ENCODE data around the gene NT5DC3. TPM values are rescaled to one million over a fixed set of nuclear protein-coding genes. Genes with fewer than 3 reads are reported as not detected.

NT5DC3 gene
- total and polyA plus RNA-seq, 2 donors (not counting 3 experiments of a cell fraction or from before 2014, with no cell fraction given): 1.5 to 6.7 TPM

DNA sequence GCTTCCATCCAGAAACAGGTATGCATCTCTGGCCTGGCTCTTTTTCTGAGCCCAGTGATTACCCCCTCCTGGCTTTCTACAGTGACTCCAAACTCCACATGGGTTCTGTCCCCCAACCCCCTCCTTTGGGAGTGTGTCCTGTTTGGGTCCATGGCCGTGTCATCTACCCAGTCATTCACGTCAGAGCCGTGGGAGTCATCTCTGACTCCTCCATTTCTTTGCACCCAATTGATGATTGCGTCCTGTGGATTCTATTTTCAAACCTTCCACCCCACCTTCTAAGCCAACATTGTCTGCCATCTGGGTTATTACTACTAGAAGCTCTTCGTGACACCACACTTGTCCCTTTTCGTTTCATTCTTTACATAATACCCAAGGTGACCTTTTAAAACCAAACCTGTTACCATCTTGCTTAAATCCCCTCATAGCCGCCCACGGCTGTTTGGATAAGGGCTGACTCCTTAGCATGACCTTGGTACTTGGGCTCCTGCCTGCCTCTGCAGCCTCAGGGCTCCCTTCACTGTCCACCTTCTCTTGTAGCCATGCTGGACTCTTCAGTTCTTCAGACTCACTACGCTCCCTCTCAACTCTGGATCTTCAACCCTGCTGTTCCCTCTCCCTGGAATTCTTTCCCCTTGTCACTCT, 38.1 kb upstream of the NT5DC3 start:
- CTCF ChIA-PET: interaction anchor here (1.5 to 2.1 kb wide), 3 partner anchors 8 to 230 kb away, joined by 4 to 12 read pairs (median 10); no protein-coding TSS in a partner anchor
- dilution Hi-C loops (cut with MboI; ENCODE audit: extremely low pct_ligation_motif_present, low sequenced_read_pairs) (no loop called here), intact Hi-C loops (cut with micrococcal nuclease) (loop anchor here (2.0 kb wide), 1 partner anchor 108 kb away; no protein-coding TSS in a partner anchor)
- POLR2A ChIA-PET: no interaction called here
- Histone ChIP-seq H3K9me3 (replicated peaks; ENCODE audit: control insufficient read depth, insufficient read depth, low read length) (no peaks in the 10 kb centered on the region), H3K27me3 (ENCODE audit: control insufficient read depth in 2 of 2, insufficient read depth in 2 of 2, low read length in 2 of 2) (no peaks in the 10 kb centered on the region), H3K4me1 (ENCODE audit: control insufficient read depth, extremely low read depth, insufficient read depth, low read length) (peaks cover 6% of the 10 kb centered on the region), H3K9ac (replicated peaks; ENCODE audit: extremely low read depth, insufficient read depth, low read length) (no peak overlapping the region), H3K4me2 (ENCODE audit: insufficient read depth, low read length) (no peak overlapping the region), H4K20me1 (replicated peaks; ENCODE audit: control insufficient read depth, extremely low read depth, insufficient read depth, low read length) (no peaks in the 10 kb centered on the region), H3K4me3 (replicated peaks in 1 of 3; ENCODE audit: insufficient read depth in 1 of 3, low read depth in 1 of 3, low read length in 3 of 3) (no peak overlapping the region), H2AFZ (ENCODE audit: low read depth, low read length) (no peak overlapping the region), H3K9me1 (replicated peaks; ENCODE audit: control insufficient read depth, extremely low read depth, insufficient read depth, low read length) (no peaks in the 10 kb centered on the region), H3K27ac (ENCODE audit: insufficient read depth, low read depth, low read length) (no peak overlapping the region), H3K36me3 (ENCODE audit: control insufficient read depth in 2 of 2, extremely low read depth in 1 of 2, insufficient read depth in 2 of 2, low read length in 2 of 2) (no peaks in the 10 kb centered on the region), H3K79me2 (ENCODE audit: control insufficient read depth, insufficient read depth, low read length) (no peaks in the 10 kb centered on the region)
- no peak for FAIRE-seq
- TF ChIP-seq POLR2A (IDR thresholded peaks at IDR 0.05; ENCODE audit: low read depth, low read length): no peak
- TF ChIP-seq MAX (IDR thresholded peaks at IDR 0.05; ENCODE audit: insufficient read depth, insufficient read length): no peak
- TF ChIP-seq POLR2AphosphoS5 (IDR thresholded peaks at IDR 0.05; ENCODE audit: insufficient read depth, low read depth, low read length): no peak
- TF ChIP-seq MYC (IDR thresholded peaks at IDR 0.05; ENCODE audit: low read depth, low read length): no peak
- TF ChIP-seq JUN (IDR thresholded peaks at IDR 0.05; ENCODE audit: borderline replicate concordance, insufficient read depth, insufficient read length, low read depth): no peak
- no peak for TF ChIP-seq CTCF (IDR thresholded peaks at IDR 0.05; ENCODE audit: extremely low read depth in 1 of 2, insufficient read depth in 1 of 2, low read depth in 1 of 2, low read length in 2 of 2)
- DNase-seq (ENCODE audit: low read depth, low spot score): no peak
- no TSS peak for BruUV-seq (replicated peaks)

All from endothelial cell of umbilical vein (primary cell).